ENCODE data around the gene NFATC2.
"Not testable (repeated sequence)": the region's sequence is repeated elsewhere in the genome, so short reads cannot be mapped to it uniquely, and the experiment has no call there.

The NFATC2 gene

GRCh38 chr20:51350941-51351631 lies 191.4 kb downstream of the NFATC2 start:
- no peak for TF ChIP-seq CTCF (IDR thresholded peaks at IDR 0.05; ENCODE audit: insufficient read depth, low read length, missing control alignments)
- CTCF ChIA-PET, result interaction anchor here (0.6 to 4.9 kb wide), 8 partner anchors 9 to 370 kb away, joined by 3 to 19 read pairs (median 4); no protein-coding TSS in a partner anchor
- POLR2A ChIA-PET, result interaction anchor here (0.6 to 1.3 kb wide), 4 partner anchors 10 to 235 kb away, joined by 3 to 8 read pairs (median 5); no protein-coding TSS in a partner anchor
- DNase-seq (ENCODE audit: low read depth, low spot score), result peak; percentile 76
- no peak overlapping the region for H3K4me3 ChIP-seq (ENCODE audit: low read depth, low read length)

GRCh38 chr20:51348876-51349275 lies 193.6 kb downstream of the NFATC2 start:
- ChIA-PET CTCF (interaction anchor here (1.3 to 4.9 kb wide), 6 partner anchors 12 to 367 kb away, joined by 3 to 19 read pairs (median 8); no protein-coding TSS in a partner anchor), POLR2A (interaction anchor here (0.5 kb wide), 1 partner anchor 31 kb away, joined by 3 read pairs; no protein-coding TSS in a partner anchor)
- DNase-seq (ENCODE audit: low read depth, low spot score), result no peak

GRCh38 chr20:51347831-51348230 lies 194.7 kb downstream of the NFATC2 start:
- ChIA-PET CTCF (interaction anchor here (1.3 to 4.9 kb wide), 5 partner anchors 11 to 366 kb away, joined by 3 to 19 read pairs (median 9); no protein-coding TSS in a partner anchor), POLR2A (no interaction called here)
- TF ChIP-seq CTCF (IDR thresholded peaks at IDR 0.05; ENCODE audit: insufficient read depth, low read length, missing control alignments), result no peak
- DNase-seq (ENCODE audit: low read depth, low spot score), result no peak
- H3K4me3 ChIP-seq (ENCODE audit: low read depth, low read length), result no peak overlapping the region

More at GRCh38 chr20:51348876-51349275, 193.6 kb downstream of the NFATC2 start:
- TF ChIP-seq CTCF (IDR thresholded peaks at IDR 0.05; ENCODE audit: insufficient read depth, low read length, missing control alignments), result no peak
- no peak overlapping the region for H3K4me3 ChIP-seq (ENCODE audit: low read depth, low read length)

GRCh38 chr20:51346686-51347485 lies 195.6 kb downstream of the NFATC2 start:
- POLR2A ChIA-PET, result no interaction called here
- CTCF ChIA-PET, result interaction anchor here (0.7 to 2.4 kb wide), 3 partner anchors 10 to 359 kb away, joined by 3 to 6 read pairs (median 4); no protein-coding TSS in a partner anchor
- no peak overlapping the region for H3K4me3 ChIP-seq (ENCODE audit: low read depth, low read length)
- no peak for DNase-seq (ENCODE audit: low read depth, low spot score)
- TF ChIP-seq CTCF (IDR thresholded peaks at IDR 0.05; ENCODE audit: insufficient read depth, low read length, missing control alignments), result no peak

DNA sequence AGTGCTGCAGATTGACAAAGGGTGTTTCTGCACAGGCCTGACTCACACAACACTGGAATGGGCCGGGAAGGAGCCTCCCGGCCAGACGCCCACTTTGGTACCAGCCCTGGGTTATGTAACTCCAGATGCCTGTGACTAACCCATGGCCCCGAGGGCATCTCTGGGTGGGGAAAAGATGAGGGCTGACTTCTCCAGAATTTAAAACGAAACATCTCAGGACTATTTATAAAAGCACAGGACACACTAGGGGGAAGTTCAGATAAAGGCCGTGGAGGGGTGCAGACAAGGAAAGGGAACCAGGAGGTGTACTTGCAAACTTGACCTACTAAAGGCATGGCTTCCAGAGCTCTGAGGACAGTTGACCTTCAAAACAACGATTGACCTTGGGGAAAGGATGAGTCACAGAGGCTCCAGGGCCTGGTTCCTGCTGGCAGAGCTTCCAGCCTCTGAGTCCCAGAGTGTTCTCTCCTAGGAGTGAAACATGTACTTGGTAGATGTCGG lies 196.9 kb downstream of the NFATC2 start:
- no peak for DNase-seq (ENCODE audit: low read depth, low spot score)
- H3K4me3 ChIP-seq (ENCODE audit: low read depth, low read length), result no peak overlapping the region
- POLR2A ChIA-PET, result no interaction called here
- CTCF ChIA-PET, result interaction anchor here (1.0 kb wide), 1 partner anchor 10 kb away, joined by 3 read pairs; no protein-coding TSS in a partner anchor
- no peak for TF ChIP-seq CTCF (IDR thresholded peaks at IDR 0.05; ENCODE audit: insufficient read depth, low read length, missing control alignments)

DNA sequence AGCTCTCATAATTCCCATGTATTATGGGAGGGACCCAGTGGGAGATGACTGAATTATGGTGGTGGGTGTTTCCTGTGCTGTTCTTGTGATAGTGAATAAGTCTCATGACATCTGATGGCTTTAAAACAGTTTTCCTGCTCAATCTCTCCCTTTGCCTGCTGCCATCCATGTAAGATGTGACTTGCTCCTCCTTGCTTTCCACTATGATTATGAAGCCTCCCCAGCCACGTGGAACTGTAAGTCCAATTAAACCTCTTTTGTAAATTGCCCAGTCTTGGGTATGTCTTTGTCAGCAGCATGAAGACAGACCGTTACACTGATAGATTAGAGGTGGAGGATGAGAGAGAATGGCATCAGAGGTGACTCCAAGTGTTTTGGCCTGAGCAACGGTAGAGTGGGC lies 198.7 kb downstream of the NFATC2 start:
- CTCF ChIA-PET, result interaction anchor here (0.7 to 1.7 kb wide), 3 partner anchors 37 to 549 kb away, joined by 3 to 4 read pairs (median 3); no protein-coding TSS in a partner anchor
- POLR2A ChIA-PET, result not testable (repeated sequence)

More for the DNA sequence above, 198.7 kb downstream of the NFATC2 start:
- not testable (repeated sequence) for DNase-seq (ENCODE audit: low read depth, low spot score); H3K4me3 ChIP-seq (ENCODE audit: low read depth, low read length)
